Spleen (tissue), 11 donors: ENCODE results near the gene BTRC. TPM values are rescaled to one million over a fixed set of nuclear protein-coding genes. Genes with fewer than 3 reads are reported as not detected.

Source experiments
- DNase-seq: peaks from one replicate; pipeline ENCODE4 v3.0.0-alpha.2; 2020
- H3K27ac ChIP-seq, 8 donors: fragments of 200-600 bp; sonication (generic) in 7 of 8; 1 replicate in 4 of 8; 2 replicates in 4 of 8; pipeline versions ENCODE4 v1.5.0 to v1.8.0; 2016 to 2021; ENCODE audit warnings: inconsistent platforms in 4 of 8, mild to moderate bottlenecking in 4 of 8, moderate library complexity in 1 of 8
- H3K27me3 ChIP-seq, 7 donors: fragments of 200-600 bp; sonication (generic) in 6 of 7; replicated peaks in 1 of 7; 1 replicate in 4 of 7; 2 replicates in 3 of 7; pipeline versions ENCODE4 v1.5.0 to v1.8.0; 2016 to 2021; ENCODE audit warnings: inconsistent platforms in 3 of 7, mild to moderate bottlenecking in 1 of 7
- H3K36me3 ChIP-seq, 6 donors: fragments of 200-600 bp; sonication (generic) in 5 of 6; 1 replicate in 4 of 6; 2 replicates in 2 of 6; pipeline versions ENCODE4 v1.5.0 to v1.8.0; 2016 to 2021; ENCODE audit warnings: inconsistent platforms in 2 of 6
- H3K4me1 ChIP-seq, 6 donors: fragments of 200-600 bp; sonication (generic) in 5 of 6; 1 replicate in 3 of 6; 2 replicates in 3 of 6; pipeline versions ENCODE4 v1.5.0 to v1.8.0; 2016 to 2021; ENCODE audit warnings: inconsistent platforms in 3 of 6
- H3K4me3 ChIP-seq, 8 donors: fragments of 200-600 bp; sonication (generic) in 7 of 8; 1 replicate in 4 of 8; 2 replicates in 4 of 8; pipeline versions ENCODE4 v1.5.0 to v1.8.0; 2016 to 2021; ENCODE audit warnings: inconsistent platforms in 4 of 8, mild to moderate bottlenecking in 4 of 8, moderate library complexity in 2 of 8
- H3K9me3 ChIP-seq, 8 donors: fragments of 200-600 bp; sonication (generic) in 7 of 8; 1 replicate in 4 of 8; 2 replicates in 4 of 8; pipeline versions ENCODE4 v1.5.0 to v1.8.0; 2016 to 2021; ENCODE audit warnings: inconsistent platforms in 4 of 8
- POLR2A ChIP-seq, 3 donors: fragments of 450-650 bp; IDR thresholded peaks; one replicate each; pipeline ENCODE4 v1.5.1; 2017; ENCODE audit warnings: antibody characterized with exemption in 3 of 3, mild to moderate bottlenecking in 1 of 3
- POLR2AphosphoS5 ChIP-seq, 3 donors: sonication (generic); formaldehyde crosslinking; IDR thresholded peaks; one replicate each; pipeline ENCODE4 v1.5.1; 2017; ENCODE audit warnings: antibody characterized with exemption in 3 of 3
- WGBS, 5 donors: extraction: QIAGEN DNeasy Blood & Tissue Kit in 3 of 5; methylation state at CpG; one replicate each; pipeline versions ENCODE4 v1.1.5 to v1.1.7; 2013 to 2018; 5-methylcytosine and 5-hydroxymethylcytosine counted together
- intact Hi-C: fragments of 100-400 bp; cut with DNase I; formaldehyde crosslinking; loops from one replicate; pipeline ENCODE4 v1.15.0; 2023; ENCODE audit warnings: low total_unique reads
- polyA plus RNA-seq, 3 donors: library from polyadenylated mRNA; stranded (reverse); fragments of 200-250 nt; gene quantifications; one replicate each; pipeline ENCODE4 v1.2.1, GENCODE V29; 2013
- total RNA-seq, 7 donors: library from RNA; depleted of rRNA in 3 of 7; stranded (reverse); fragments of >200 nt in 3 of 7; fragmentation: NEBNext Ultra II Directional in 4 of 7; extraction: Animal tissue kit (Norgen Biotek cat#: 25700) in 4 of 7; gene quantifications; one replicate each; pipeline versions ENCODE4 v1.1.0 to v1.2.1, GENCODE V29; 2016 to 2021
- TF ChIP-seq, protein P1 (sequence below), 11 experiments: fragments of 200-600 bp in 7 of 11; fragments of 450-650 bp in 4 of 11; sonication (generic) in 4 of 11; IDR thresholded peaks in 8 of 11; conservative IDR thresholded peaks in 3 of 11; 1 replicate in 7 of 11; 2 replicates in 4 of 11; pipeline versions ENCODE4 v1.4.0 to v1.8.0; 2016 to 2021; ENCODE audit warnings: antibody characterized with exemption in 11 of 11, inconsistent platforms in 4 of 11, mild to moderate bottlenecking in 1 of 11
- donor health status: healthy with polysubstance abuse.
- donor health status: DM: no; HTN: no; CAD: no; lungs with moderate emphysema.
- donor health status: DM: no; HTN: no; CAD: no.
- donor health status: Bipolar disorder and iron deficiency.
- donor health status: healthy.
- donor health status: DM: no; HTN: no; CAD: no.
- donor health status: DM: yes; HTN: yes; CAD: no.

BTRC gene
- total and polyA plus RNA-seq, 10 donors = 2.7 to 23.9 (median 19.3) TPM

DNA sequence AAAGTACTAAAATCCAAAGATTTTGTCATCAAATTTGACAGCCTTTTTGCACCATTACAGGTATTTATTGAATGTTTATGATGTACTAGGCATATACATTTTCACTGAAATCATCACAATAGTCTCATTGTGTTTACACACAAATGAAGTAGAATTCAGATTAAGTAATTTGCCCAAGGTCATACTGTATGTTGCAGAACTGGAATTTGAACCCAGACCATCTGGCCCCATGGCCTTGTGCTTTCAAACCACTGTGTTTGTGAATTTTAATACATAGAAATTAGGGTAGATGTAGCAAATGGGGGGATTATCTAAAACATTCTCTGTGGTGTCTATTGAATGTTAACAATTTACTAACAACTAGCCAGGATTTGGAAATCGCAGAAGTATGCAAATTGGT, 139.3 kb downstream of the BTRC start:
- Histone ChIP-seq H3K27ac (no peak overlapping the region), H3K27me3 (no peaks in the 10 kb centered on the region), H3K4me3 (no peak overlapping the region), H3K36me3 (no peaks in the 10 kb centered on the region), H3K9me3 (no peaks in the 10 kb centered on the region), H3K4me1 (no peaks in the 10 kb centered on the region)
- no peak for TF ChIP-seq POLR2A (IDR thresholded peaks at IDR 0.05)
- no peak for TF ChIP-seq POLR2AphosphoS5 (IDR thresholded peaks at IDR 0.05)
- TF ChIP-seq, protein P1, sequence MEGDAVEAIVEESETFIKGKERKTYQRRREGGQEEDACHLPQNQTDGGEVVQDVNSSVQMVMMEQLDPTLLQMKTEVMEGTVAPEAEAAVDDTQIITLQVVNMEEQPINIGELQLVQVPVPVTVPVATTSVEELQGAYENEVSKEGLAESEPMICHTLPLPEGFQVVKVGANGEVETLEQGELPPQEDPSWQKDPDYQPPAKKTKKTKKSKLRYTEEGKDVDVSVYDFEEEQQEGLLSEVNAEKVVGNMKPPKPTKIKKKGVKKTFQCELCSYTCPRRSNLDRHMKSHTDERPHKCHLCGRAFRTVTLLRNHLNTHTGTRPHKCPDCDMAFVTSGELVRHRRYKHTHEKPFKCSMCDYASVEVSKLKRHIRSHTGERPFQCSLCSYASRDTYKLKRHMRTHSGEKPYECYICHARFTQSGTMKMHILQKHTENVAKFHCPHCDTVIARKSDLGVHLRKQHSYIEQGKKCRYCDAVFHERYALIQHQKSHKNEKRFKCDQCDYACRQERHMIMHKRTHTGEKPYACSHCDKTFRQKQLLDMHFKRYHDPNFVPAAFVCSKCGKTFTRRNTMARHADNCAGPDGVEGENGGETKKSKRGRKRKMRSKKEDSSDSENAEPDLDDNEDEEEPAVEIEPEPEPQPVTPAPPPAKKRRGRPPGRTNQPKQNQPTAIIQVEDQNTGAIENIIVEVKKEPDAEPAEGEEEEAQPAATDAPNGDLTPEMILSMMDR (IDR thresholded peaks at IDR 0.05 in 8 of 11, conservative IDR thresholded peaks at IDR 0.05 in 3 of 11) = no peak
- WGBS, 5 donors = 96 to 100% (median 98%) methylated on average over 1 of the region's 1 CpG
- no peak for DNase-seq
- intact Hi-C loops = no loop called here

DNA sequence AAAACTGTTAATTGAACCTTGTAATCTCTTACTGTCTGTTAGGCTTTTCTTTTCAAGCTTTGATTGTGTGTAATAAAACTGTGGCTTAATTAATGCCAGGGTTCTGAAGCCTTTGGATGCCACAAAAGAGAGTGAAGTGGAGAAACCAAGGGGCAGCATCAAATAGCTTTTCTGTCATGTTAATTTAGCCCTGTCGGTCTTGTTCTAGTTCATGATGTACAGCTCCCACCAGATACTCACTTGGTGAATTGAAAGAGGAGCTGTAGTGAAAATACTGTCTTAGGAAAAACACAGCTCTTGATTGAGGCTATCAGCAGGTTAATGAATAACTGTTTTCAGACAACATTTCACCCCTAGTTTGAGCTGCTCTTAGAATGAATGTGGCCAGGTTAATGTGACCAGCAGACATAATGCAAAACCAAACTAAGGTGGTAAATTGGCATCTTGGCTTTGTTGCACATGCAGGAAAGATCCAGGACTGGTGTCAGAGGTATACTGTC, 139.9 kb downstream of the BTRC start:
- no peak overlapping the region for H3K4me3 ChIP-seq
- no peaks in the 10 kb centered on the region for H3K9me3 ChIP-seq
- no peak for DNase-seq
- no peaks in the 10 kb centered on the region for H3K36me3 ChIP-seq
- H3K27me3 ChIP-seq = no peaks in the 10 kb centered on the region
- H3K4me1 ChIP-seq = no peaks in the 10 kb centered on the region
- intact Hi-C loops = no loop called here
- WGBS, 5 donors = 86 to 96% (median 95%) methylated on average over 1 of the region's 1 CpG
- TF ChIP-seq POLR2A (IDR thresholded peaks at IDR 0.05) (no peak), POLR2AphosphoS5 (IDR thresholded peaks at IDR 0.05) (no peak)
- TF ChIP-seq, protein P1 (IDR thresholded peaks at IDR 0.05 in 8 of 11, conservative IDR thresholded peaks at IDR 0.05 in 3 of 11) = no peak
- no peak overlapping the region for H3K27ac ChIP-seq

DNA sequence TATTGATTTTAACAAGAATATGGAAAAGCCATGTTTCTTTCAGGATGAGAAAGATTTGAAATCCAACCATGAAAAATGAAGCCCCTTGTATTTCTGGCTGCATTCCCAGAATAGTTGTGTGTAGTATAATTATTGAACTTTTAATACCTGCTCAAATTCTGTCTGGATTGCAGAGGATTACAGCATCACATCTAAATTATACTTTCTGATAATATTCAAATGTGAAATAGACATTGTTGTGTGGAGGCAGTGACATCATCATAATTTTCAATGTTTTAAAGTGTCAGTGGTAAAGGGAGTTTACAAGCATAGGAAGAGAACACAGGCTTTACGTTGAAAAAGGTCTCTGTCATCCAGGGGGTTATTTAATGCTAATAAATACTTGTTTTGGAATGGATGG, 140.7 kb downstream of the BTRC start:
- no peaks in the 10 kb centered on the region for H3K4me1 ChIP-seq
- intact Hi-C loops = no loop called here
- H3K36me3 ChIP-seq = no peaks in the 10 kb centered on the region
- H3K27ac ChIP-seq = no peak overlapping the region
- H3K4me3 ChIP-seq = no peak overlapping the region
- H3K27me3 ChIP-seq = no peaks in the 10 kb centered on the region
- TF ChIP-seq POLR2AphosphoS5 (IDR thresholded peaks at IDR 0.05) (no peak), POLR2A (IDR thresholded peaks at IDR 0.05) (no peak)
- TF ChIP-seq, protein P1 (IDR thresholded peaks at IDR 0.05 in 8 of 11, conservative IDR thresholded peaks at IDR 0.05 in 3 of 11) = no peak
- DNase-seq = no peak
- H3K9me3 ChIP-seq = no peaks in the 10 kb centered on the region
- 91 to 97% (median 95%) methylated on average over 1 of the region's 1 CpG for WGBS, 5 donors

DNA sequence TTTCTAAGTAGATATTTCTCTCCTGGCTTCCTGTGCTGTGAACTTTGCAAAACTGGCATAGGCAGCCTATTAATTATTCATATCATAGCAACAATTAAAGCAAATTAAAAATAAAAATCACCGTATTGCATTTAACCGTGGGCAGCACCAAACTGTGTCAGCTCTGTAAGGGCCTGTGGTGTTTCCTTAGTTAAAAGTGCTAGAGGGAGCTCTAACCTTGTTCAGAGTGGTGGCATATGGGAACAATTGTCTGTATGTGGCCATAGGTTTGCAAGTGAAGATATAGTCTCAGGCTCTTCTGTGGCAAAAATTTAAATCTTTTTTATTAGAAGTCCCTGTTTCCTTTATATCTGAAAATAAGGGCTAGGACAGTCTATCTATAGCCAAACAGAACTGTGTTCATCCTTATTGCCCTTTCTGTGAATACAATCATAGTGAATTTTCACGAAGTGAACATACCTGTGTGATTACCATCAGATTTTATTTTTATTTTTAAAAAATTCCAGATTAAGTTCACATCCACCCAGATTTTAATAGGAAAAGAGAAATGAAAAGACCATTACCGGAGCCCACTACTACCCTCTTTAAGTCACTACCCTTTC, 141.5 kb downstream of the BTRC start:
- no peak for DNase-seq
- Histone ChIP-seq H3K36me3 (no peaks in the 10 kb centered on the region), H3K27me3 (no peaks in the 10 kb centered on the region), H3K9me3 (no peaks in the 10 kb centered on the region), H3K4me1 (no peaks in the 10 kb centered on the region), H3K27ac (no peak overlapping the region), H3K4me3 (no peak overlapping the region)
- WGBS, 5 donors = 63 to 76% (median 69%) methylated on average over 4 of the region's 4 CpGs
- TF ChIP-seq, protein P1 (IDR thresholded peaks at IDR 0.05 in 8 of 11, conservative IDR thresholded peaks at IDR 0.05 in 3 of 11) = no peak
- no peak for TF ChIP-seq POLR2A (IDR thresholded peaks at IDR 0.05)
- TF ChIP-seq POLR2AphosphoS5 (IDR thresholded peaks at IDR 0.05) = no peak
- intact Hi-C loops = no loop called here
